AG20443 (cell line): ENCODE results near the gene EPS8.
"Not testable (repeated sequence)": the region's sequence is repeated elsewhere in the genome, so short reads cannot be mapped to it uniquely, and the experiment has no call there.

Experiments
- DNase-seq: peaks from one replicate; pipeline ENCODE4 v3.0.0; 2012; ENCODE audit warnings: low spot score, mixed read lengths

EPS8 gene

DNA sequence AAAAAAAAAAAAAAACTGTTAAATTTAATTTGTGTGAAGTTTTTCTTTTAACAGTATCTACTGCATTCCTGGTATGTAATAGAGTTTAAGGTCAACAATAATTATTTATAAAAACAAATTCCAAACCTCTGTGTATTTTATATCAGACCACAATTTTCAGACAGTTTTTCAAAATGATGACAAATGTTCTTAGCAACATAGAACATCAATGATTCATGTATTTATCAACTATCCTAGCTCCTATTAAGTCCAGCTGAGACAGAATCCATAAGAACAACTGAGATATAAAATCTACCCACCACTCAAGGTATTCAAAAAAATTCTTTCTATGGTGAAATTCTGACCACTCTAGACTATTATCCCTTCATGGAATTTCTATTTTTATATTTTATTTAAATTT, 144.5 kb downstream of the EPS8 start:
- DNase-seq, result no peak

DNA sequence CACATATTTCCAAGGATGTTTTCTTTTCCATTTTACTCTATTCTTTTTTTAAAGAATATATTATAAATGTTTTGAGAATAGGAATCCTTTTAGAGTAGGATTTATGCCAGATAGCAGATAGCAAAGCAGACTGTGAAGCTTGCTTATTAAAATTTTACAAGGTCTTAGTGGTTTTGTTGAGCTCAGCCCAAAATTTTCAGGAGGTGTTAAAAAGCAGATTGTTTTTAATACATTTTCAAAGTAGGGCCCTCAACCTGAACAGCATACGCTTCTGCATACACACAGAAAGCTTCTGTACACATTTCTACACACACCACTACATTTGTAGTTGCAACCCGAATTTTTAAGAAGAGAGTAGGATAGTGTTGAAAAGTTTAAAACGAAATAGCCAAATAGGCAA, 151.0 kb downstream of the EPS8 start:
- DNase-seq, result no peak

DNA sequence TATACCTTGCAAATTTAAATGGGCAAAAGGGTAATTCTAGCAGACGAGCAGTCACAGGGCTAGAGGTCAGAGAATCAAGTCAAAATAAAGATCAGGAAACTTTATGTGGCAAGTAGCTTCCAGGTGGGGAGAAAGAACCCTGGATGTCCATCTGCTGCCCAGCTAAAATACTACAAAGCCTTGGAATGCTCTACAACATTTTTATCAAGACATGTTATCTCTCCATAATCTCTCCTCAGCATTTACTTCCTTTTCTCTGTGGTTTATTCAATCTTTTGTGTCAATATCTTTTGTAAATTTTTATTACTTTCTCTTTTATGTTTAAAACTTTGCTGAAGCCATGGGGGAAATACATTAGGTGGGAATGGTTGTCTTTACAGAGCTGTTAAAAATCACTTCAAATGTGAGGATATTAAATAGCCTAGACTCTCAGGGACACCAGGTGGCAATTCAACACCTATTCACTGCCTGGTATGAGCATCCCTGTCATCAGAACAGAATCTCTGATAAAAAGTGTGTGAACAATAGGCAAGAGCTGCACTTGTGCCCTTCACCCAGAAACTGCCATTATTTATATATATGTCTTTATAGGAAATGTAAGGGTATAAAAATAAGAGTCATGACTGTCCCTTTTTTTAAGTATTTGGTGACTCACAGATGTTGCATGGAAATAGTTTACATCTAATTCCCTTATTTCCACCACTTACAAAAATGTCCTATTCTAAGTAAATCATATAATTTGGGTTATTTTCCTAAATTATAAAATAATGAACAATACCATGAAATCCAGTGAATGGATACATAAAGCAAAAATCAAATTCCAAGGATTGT, 152.9 kb downstream of the EPS8 start:
- DNase-seq, result no peak

DNA sequence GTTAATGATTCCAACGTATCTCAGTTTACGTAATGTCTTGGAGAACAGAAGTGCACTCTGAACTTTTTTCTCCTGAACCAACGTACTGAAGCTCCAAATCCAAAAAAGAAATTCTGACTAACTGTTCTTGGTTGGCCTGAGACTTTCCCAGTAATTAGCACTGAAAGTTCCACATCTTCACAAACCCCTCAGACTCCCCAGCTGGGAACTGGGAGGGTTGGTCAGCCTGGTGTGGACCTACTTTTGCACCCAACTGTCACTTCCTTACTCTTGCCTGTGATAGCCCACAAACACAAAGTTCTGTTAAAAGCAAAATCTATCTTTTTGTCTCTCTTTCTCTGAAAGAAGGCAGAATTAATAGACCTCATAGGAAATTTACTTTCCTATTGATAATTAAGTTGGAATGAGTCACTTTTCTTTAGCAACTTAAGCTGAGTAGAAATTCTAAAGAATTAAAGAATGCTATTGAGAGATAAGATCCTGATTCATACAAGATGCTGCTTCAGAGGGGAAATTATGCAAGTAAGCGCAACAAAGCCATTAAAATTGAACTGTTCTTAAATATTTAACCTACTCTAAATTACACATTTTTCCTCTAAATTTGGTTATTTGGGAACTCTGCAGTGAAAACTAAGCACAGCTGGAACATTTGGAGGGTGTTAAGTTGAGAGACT, 155.0 kb downstream of the EPS8 start:
- no peak for DNase-seq

DNA sequence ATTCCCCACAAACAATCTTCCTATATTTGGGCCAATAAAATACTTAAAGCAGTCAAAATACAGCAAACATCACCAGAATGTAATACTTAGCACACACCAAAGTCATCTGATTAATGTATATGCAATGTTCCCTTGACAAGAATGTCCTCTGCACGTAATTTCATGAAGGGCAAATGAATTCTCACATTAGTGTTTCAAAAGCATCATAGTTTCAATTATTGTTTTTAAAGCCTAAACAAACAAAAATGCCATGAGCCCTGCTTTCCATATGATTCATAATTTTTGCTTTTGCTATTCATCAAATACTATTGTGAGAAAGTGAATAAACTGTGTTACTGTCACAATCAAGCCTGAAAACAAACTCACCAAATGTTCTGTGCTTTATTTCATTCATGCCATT, 156.0 kb downstream of the EPS8 start:
- DNase-seq, result no peak

DNA sequence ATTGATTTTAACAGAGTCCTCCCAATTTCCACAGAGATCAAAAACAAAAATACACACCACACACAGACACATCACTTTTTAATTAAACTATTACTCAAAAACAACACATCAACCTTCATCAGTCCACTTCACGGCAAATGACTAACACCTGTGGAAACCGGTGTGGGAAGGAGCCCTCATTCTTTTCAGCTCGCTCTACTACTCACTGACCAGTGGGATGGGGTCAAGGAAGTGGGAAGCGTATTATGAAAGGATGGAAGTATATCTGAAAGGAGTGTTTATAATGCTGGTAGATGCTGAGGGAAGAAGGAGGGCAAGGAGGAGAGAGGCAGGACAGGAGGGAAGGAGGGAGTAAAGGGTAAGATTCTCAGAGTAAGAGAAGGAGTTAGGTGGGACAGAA, 156.5 kb downstream of the EPS8 start:
- no peak for DNase-seq

DNA sequence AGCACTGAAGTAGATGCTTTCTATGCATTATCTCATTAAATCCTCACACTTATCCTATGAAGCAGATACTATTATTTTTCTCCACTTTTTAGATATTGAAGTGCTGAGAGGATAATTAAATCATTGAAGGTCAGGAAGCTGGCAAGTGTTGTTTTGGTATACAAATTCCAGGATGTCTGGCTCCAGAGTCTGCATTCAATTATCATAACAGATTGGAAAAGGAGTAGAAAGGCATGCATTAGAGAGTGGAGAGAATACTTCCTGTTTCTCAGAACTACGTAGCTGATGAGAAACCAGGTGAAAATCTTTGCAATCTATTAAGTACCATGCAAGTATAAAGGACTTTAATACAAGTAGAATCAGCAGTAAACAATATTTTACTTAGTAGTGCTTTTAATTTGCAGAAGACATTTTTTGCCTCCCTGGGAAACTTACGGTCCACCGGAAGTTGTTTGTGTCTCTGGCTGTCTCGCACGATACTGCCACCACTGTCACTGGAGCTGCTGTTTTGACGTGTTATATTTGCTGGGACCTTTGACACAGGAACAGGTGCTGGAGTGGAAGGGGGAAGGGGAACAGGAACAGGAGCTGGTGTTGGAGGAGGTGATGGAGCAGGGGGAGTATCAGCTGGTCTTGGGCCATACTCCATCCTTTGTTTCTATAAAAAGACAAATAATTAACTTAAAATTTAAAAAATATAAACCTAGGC, 158.0 kb downstream of the EPS8 start:
- no peak for DNase-seq

DNA sequence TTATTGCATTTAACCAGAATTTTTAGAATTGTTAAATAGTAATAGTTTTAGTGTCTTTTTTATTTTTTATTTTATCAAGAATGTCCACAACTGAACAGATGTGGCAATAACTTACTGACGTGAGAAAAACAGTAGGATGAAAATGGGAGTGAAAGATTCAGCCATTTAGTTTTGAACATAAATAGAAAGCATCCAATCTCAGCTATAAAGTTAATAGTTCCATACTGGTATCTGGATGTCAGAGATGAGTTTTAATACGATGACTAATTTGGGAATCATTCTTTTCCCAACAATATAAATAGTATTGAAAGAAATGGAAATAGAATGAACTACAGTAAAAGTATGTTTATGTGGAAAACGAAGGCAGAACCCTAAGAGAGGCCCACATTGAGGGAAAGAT, 159.4 kb downstream of the EPS8 start:
- no peak for DNase-seq

DNA sequence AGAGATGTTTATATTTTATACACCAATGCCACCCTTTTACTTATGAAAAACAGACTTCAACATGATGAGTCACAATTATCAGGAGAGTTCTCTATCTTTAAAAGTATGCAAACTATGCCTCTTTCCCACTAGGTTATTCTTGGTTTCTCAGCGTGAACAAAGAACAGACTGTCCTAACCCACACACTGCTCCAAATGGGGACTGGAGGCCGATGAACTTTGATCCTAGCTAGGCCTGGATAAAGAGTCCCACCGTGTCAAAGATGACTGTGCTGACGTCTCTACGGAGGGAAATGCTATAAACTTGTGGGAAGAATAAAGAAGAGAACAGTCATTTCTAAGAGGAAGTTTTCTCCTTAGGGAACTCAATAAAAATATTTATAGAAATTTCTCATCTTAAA, 160.1 kb downstream of the EPS8 start:
- peak; percentile 70 for DNase-seq

DNA sequence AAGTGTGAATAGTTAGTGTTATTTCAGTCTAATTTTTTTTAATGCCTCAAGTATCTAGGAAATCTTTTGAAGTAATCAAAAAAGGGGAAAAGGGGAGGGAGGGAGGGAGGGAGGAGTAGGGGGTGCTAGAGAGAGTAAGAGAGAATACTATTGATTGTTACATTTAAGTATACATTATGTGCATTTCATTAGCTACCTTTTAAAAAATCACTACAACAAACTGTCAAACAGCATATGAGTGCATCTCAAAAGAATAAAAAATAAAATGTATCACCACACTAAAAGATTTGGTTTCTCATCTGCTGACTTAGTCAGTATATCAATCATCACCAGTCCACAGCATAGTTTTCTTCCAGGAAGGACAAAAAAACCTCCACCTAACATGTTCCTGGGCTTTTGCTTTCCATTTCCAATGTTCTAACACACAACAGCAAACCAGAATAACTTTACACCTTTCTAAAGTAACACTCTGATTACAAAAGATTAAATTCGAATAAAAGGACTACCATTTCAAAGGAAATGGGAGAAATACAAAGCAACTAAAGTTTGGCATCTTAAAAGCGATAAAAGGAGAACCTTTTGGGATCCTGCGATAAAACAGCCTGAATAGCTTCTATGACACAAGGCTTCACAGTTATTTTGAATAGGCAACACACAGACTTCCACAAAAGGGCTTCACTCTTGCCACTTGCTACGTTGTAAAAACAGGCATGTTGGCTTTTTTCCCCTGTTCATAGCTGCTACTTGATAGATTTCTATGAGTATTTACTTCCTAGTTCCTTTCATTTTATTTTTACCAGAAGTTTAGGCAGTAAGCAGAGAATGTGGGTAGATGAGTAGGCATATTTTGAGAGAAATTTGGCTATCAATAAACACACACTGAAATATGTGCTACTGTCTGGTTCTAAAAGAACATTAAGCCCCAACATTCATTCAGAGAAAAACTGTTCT, 160.9 kb downstream of the EPS8 start:
- DNase-seq, result peak; percentile 11

DNA sequence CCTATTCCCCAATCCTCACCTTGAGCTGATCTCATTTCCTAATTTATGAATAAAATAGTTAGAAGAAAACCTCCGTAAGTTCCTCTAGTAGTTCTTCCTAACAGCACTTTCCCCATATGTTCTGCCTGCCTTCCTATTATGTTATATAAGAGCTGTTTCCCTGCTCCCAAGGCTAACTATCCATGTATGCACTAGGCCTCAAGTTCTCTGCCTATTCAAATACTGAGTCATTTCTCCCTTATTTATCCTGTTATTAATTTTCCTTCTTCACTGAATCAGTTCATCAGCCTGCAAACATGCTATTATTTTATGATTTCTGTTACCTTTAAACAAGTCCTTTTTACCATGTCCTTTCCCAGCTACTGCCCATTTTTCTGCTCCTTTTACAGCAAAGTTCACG, 164.1 kb downstream of the EPS8 start:
- no peak for DNase-seq

DNA sequence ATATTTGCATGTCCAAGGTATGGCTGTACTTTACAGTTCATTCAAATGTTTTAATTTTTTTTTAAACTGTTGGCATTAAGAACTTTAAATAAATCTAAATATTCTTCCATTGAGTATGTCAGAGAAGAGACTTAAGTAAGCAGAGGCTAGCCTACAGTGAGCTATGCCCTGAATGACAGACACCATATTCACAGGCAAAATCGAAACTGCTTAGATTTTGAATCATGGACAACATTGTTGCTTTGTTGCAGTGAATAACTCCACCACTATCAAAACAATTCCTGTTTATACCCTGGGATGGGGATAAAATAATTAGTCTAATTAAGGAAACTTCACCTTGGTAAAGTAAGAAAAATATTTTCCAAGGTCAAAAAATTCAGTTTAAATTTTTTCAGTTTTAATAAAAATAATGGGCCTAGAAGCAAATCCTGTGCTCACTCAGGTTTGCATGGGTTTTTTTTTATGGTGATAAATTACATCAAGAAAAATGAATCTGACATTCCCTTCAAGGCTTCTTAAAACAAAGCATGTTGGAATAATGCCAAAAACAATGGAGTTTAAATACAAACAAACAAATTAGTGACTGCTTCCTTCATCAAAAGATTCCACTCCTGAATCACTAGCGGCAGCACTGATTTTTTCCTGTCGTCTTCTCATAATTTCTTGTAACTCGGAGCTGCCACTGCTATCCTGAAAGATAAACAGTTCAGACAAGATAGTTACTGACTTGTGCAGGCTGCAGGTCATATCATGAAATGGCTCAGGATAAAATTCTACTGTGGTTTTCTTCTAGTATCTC, 168.2 kb downstream of the EPS8 start:
- no peak for DNase-seq

DNA sequence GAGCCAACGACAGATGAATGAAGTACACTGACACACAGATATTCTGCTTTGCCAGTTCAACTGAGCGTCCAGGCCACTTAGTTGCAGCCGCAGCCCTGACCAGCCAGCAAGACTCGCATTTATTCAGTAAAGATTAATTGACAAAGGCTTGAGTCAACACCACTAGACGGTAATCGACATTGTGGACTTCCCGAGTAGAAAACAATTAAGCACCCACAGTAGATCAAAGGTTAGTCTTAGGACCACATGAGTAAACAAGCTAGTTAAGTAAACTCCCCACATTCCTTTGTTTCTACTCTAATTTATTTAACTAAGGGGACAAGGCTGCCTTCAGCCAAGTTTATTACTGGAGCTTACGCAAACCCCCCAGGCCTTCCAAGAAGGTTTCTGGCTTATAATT, 172.7 kb downstream of the EPS8 start:
- DNase-seq, result not testable (repeated sequence)

DNA sequence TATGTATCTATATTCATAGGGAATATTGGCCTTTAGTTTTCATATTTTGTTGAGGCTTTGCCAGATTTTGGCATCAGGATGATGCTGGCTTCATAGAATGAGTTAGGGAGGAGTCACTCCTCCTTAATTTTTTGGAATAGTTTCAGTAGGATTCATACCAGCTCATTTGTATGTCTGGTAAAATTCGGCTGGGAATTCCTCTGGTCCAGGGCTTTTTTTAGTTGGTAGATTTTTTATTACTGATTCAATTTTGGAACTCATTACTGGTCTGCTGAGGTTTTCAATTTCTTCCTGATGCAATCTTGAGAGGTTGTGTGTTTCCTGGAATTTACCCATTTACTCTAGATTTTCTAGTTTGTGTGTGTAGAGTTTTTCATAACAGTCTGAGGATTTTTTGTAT, 175.2 kb downstream of the EPS8 start:
- peak; percentile 26 for DNase-seq

DNA sequence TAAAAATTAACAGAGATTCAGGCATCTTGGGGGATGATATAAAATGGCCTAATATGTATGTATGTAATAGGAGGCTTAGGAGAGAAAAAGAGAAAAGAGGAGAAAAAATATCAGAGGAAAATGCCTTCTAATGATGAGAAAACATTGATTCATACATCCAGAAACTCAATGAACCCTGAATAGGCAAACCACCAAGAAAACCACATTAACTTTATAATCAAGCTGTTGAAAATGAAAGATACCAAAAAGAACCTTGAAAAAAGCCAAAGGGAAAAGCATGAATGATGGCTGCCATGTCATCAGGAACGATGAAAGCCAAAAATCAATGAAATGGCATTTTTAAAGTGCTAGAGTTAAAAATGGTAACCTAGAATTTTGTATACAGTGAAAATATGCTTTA, 180.2 kb downstream of the EPS8 start:
- no peak for DNase-seq

DNA sequence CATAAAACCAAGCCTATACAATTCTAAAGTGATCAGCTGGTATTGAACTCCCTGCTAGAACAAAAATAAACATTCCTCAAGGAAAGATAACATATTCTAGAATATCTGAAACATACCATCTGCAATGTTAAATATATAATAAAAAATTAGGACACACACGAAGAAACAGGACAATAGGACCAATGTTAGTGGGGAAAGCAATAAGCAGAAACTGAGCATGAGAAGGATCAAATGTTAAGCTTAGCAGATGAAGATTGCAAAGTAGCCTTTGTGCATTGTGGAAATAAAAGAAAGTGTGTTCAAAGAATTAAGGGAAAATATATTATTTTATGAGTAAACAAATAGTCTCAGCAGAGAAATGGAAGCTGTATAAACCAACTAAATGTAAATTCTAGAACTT, 180.8 kb downstream of the EPS8 start:
- no peak for DNase-seq

DNA sequence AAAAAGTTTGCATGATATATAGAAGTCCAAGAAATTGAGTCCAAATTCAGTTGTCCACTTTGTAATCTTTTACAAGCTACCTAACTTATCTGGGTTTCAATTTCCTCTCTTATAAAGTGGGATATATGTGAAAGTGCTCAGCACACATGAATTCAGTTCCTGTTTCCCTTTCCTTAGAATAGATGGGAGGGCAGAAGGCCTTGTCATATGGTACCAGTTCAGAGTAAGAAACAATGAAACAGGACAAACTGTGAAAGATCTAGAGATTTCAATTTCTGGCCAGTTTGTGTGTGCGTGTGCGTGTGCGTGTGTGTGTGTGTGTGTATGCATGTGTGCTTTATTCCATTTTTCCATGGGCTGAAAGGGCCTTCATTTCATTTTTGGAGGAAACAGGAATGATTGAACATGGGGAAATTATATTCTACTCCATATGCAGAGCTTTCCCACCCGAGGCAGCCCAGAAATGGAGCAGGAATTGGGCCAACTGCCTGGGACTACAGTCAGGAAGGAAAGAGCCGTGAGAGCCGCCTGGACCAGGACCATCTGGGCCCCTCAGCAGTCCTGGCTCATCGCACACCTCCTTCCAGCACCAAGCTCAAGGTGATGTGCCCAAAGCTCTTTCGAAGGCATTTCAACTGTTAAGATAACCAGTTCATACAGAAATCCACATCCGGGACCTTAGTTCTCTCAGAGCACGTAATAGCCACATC, 183.2 kb downstream of the EPS8 start:
- DNase-seq, result no peak

DNA sequence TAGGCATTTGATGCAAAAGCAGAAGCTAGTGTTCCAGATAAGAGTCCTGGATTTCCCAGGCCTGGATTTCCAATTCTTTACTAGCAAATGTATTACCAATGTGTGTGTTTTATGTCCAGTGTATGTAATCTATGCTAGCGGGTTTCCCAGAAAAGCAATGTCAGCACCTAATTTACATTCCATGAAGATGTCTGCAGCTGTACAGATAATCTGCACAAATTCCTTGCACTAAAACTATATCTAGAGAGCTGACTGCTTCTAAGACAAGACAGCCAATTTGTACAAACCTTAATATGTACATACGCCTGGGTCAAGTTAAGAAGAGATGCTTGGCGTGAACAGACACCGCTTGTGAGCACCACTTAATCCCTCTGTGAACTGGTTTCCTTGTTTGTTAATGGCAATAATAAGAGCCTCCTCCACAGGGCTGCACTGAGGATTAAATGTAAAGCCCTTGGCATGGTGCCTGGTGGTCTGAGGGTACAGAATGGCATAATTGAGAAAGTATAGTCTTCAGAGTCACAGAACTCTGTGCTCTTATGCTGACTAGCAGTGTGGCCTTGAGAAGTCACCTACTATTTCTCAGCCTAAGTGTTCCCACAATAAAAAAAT, 185.6 kb downstream of the EPS8 start:
- no peak for DNase-seq

DNA sequence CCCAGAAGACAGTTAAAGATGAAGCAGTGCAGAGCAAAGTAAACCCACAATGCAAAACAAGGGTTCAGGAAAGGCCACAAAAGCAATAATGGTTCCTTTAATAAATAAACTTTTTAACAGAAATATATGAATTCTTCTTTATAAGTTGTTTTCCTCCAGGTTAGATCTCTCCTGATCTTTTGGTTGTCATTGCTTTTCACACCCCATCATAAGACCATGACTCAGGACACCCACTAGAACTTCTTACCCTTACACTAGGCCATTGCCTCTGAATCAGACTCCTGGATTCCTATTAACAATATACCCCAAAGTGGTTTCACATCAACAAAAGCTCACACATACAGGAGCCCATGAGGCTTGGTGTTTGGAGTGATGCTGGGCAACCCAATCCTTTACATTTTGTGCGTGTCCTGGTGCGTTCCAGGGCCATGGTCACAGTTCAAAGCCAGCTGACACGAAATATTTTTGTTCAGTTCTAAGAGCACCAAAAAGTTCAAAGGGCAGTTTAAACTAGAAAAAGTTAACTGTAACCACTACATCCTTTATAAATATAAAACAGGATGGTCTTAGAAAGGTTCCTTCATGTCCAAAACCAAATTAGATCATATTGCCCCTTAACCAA, 187.0 kb downstream of the EPS8 start:
- no peak for DNase-seq
